GM21381 (cell line): ENCODE measurements around the gene DLGAP1.

ENCODE experiments used
- ATAC-seq: cut with Tn5 transposase; IDR thresholded peaks from one replicate; pipeline ENCODE4 v1.9.1; 2021; ENCODE audit warnings: mild to moderate bottlenecking, moderate library complexity; ENCODE audit not compliant: unreplicated experiment

DLGAP1 gene

GRCh38 chr18:3873698-3874097 lies 581.4 kb downstream of the DLGAP1 start:
- no peak for ATAC-seq

GRCh38 chr18:3873211-3873610 lies 581.9 kb downstream of the DLGAP1 start:
- no peak for ATAC-seq

- ATAC-seq, result no peak
Measured at GRCh38 chr18:3872641-3873040, 582.5 kb downstream of the DLGAP1 start.

- ATAC-seq, result no peak
Measured at GRCh38 chr18:3871687-3872086, 583.4 kb downstream of the DLGAP1 start.

- no peak for ATAC-seq
Measured at GRCh38 chr18:3870914-3871313, 584.2 kb downstream of the DLGAP1 start.

GRCh38 chr18:3869848-3870247 lies 585.3 kb downstream of the DLGAP1 start:
- ATAC-seq, result no peak

- no peak for ATAC-seq
Measured at GRCh38 chr18:3867864-3868311, 587.2 kb downstream of the DLGAP1 start.

GRCh38 chr18:3867236-3867635 lies 587.9 kb downstream of the DLGAP1 start:
- no peak for ATAC-seq

GRCh38 chr18:3864669-3865298 lies 590.3 kb downstream of the DLGAP1 start:
- no peak for ATAC-seq

GRCh38 chr18:3863593-3863992 lies 591.5 kb downstream of the DLGAP1 start:
- no peak for ATAC-seq

- ATAC-seq, result no peak
Measured at GRCh38 chr18:3863006-3863405, 592.1 kb downstream of the DLGAP1 start.

GRCh38 chr18:3861495-3861894 lies 593.6 kb downstream of the DLGAP1 start:
- no peak for ATAC-seq

GRCh38 chr18:3857544-3857943 lies 597.6 kb downstream of the DLGAP1 start:
- ATAC-seq, result no peak

- no peak for ATAC-seq
Measured at GRCh38 chr18:3855966-3856365, 599.1 kb downstream of the DLGAP1 start.

GRCh38 chr18:3852321-3852720 lies 602.8 kb downstream of the DLGAP1 start:
- no peak for ATAC-seq

GRCh38 chr18:3851159-3851558 lies 603.9 kb downstream of the DLGAP1 start:
- ATAC-seq, result no peak

- ATAC-seq, result no peak
Measured at GRCh38 chr18:3848316-3848715, 606.8 kb downstream of the DLGAP1 start.

- ATAC-seq, result no peak
Measured at GRCh38 chr18:3845161-3845560, 609.9 kb downstream of the DLGAP1 start.

- ATAC-seq, result no peak
Measured at GRCh38 chr18:3842844-3843243, 612.3 kb downstream of the DLGAP1 start.

- ATAC-seq, result no peak
Measured at GRCh38 chr18:3840766-3841165, 614.3 kb downstream of the DLGAP1 start.

GRCh38 chr18:3839581-3839981 lies 615.5 kb downstream of the DLGAP1 start:
- no peak for ATAC-seq

- no peak for ATAC-seq
Measured at GRCh38 chr18:3836483-3837335, 618.4 kb downstream of the DLGAP1 start.
